GM12864 (cell line): Measurements from ENCODE around the gene TRAPPC5.

Experiments
- DNase-seq: peaks from one replicate; pipeline ENCODE4 v3.0.0-alpha.2; 2011; ENCODE audit warnings: low read depth
- H3K4me3 ChIP-seq: 2 replicates; pipeline ENCODE4 v1.5.1; 2011; ENCODE audit warnings: mild to moderate bottlenecking, low read depth, low read length, control low read depth
- CTCF ChIP-seq: IDR thresholded peaks from 2 replicates; pipeline ENCODE4 v1.5.1; 2011; ENCODE audit warnings: low read depth, mild to moderate bottlenecking, moderate library complexity, low read length, control low read depth, inconsistent platforms; ENCODE audit errors: missing control alignments

The TRAPPC5 gene

DNA sequence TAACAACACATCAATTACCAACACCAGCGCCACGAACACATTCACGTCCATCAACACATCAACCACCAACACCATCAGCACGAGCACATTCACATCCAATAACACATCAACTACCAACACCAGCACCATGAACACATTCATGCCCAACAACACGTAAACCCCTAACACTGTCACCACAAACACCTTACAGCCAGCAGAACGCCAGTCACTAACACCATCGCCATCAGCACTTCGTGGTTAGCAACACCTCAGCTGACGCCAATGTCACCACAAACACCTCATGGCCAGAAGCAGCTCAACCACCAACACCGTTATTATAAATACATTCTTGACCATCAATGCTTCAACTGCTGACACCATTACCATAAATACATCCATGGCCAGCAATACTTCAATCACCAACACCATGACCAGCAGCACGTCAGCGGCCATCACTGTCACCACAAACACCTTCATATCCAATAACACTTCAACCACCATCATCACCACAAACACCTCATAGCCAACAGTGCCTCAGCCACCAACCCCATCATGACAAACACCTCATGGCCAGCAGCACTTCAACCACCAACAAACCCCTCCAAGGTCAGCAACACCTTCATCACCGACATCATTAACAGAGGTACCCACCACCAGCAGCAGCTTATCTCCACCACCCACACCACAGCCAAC is 11.9 kb downstream of the TRAPPC5 start:
- DNase-seq: no peak
- TF ChIP-seq CTCF: no peak
- no peak overlapping the region for H3K4me3 ChIP-seq

GRCh38 chr19:7694499-7694898 is 13.9 kb downstream of the TRAPPC5 start:
- H3K4me3 ChIP-seq: no peak overlapping the region
- no peak for TF ChIP-seq CTCF
- DNase-seq: no peak

GRCh38 chr19:7697721-7698287 is 17.2 kb downstream of the TRAPPC5 start:
- no peak for DNase-seq
- TF ChIP-seq CTCF: no peak
- H3K4me3 ChIP-seq: peak overlapping the region; percentile 52

- peak overlapping the region; percentile 52 for H3K4me3 ChIP-seq
- no peak for DNase-seq
- TF ChIP-seq CTCF: no peak
These were observed 17.9 kb downstream of the TRAPPC5 start for GRCh38 chr19:7698583-7698982.

GRCh38 chr19:7699003-7699402 is 18.4 kb downstream of the TRAPPC5 start:
- peak overlapping the region; percentile 52 for H3K4me3 ChIP-seq
- TF ChIP-seq CTCF: no peak
- DNase-seq: no peak

DNA sequence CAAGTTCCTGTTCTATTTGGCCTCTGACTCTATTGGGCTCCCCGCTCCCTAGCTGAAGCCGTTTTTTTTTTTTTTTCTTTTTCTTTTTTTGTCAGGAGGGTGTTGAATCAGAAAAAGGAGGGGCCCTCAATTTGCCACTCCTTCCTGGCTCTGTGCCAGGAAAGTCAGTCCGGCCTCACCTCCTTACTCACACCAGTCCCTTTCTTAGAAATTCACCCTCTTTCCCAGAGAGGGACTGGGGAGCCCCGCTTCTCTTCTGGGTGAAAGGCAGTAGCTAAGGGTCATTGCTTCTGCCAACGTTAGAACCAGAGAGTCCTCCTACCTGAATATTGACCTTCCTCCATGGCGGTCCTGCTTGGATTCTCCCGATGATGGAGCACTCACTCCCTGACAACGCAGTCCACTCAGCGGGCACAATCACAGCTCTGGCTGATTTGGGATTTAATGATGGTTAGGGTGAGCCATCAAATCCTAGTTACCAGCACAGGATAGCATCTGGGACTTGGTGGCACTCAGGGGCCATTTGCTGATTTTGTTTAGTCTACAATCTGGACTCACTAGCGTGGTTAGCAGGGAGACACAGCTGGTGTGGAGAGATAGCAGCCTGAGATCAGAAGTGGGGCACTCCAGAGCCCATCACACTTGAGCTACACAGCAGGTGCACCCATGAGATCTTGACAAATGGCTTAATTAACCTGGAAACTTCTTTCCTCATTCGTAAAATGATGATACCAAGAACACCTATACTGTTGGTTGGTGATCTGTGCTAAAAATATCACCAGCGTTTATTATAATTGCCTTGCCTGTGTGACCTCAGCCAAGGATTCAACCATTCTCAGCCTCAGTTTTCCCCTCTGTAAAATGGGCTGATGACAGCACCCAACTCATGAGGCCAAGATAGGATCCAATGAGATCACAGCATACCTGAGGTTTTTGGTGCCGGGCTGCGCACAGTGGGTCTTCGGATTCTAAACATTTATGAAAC is 19.1 kb downstream of the TRAPPC5 start:
- H3K4me3 ChIP-seq: peak overlapping the region; percentile 52
- peak; percentile 85 for DNase-seq

More for the DNA sequence above, 19.1 kb downstream of the TRAPPC5 start:
- TF ChIP-seq CTCF: no peak
